ENCODE measurements around the gene PCK1. TPM values are rescaled to one million over a fixed set of nuclear protein-coding genes. Genes with fewer than 3 reads are reported as not detected.

Gene PCK1
- total RNA-seq, 1 experiment from 2014 or later, result not detected

GRCh38 chr20:57612436-57612835, 51.5 kb downstream of the PCK1 start:
- CTCF ChIA-PET, result no interaction called here
- Histone ChIP-seq H3K4me2 (no peak overlapping the region), H3K4me1 (replicated peaks; ENCODE audit: insufficient read depth) (peaks cover 3% of the 10 kb centered on the region), H3K79me2 (ENCODE audit: low read depth) (no peaks in the 10 kb centered on the region), H3K36me3 (ENCODE audit: low read depth) (no peaks in the 10 kb centered on the region), H3F3A (ENCODE audit: insufficient read depth, low read depth) (peaks cover 1% of the 10 kb centered on the region; the same call in 1 of the 2 replicates), H3K9me3 (ENCODE audit: insufficient read depth, low read depth) (no peaks in the 10 kb centered on the region), H3K27ac (no peak overlapping the region), H2AFZ (no peak overlapping the region), H3K27me3 (ENCODE audit: insufficient read depth, low read depth) (no peaks in the 10 kb centered on the region), H3K4me3 (no peak overlapping the region), H3K9me2 (ENCODE audit: insufficient read depth) (no peaks in the 10 kb centered on the region), H4K20me1 (ENCODE audit: insufficient read depth) (no peaks in the 10 kb centered on the region)
- no peak for DNase-seq
- intact Hi-C loops (cut with micrococcal nuclease; ENCODE audit: unreplicated experiment), result loop anchor here (10.0 kb wide), 1 partner anchor 402 kb away; no protein-coding TSS in a partner anchor
- BruUV-seq (replicated peaks), result no TSS peak
- POLR2A ChIA-PET (ENCODE audit: unreplicated experiment), result no interaction called here
- no peak for TF ChIP-seq EZH2 (IDR thresholded peaks at IDR 0.05; ENCODE audit: low read depth)
- TF ChIP-seq CTCF (conservative IDR thresholded peaks at IDR 0.05), result no peak

- Histone ChIP-seq H4K20me1 (ENCODE audit: insufficient read depth) (no peaks in the 10 kb centered on the region), H3K9me2 (ENCODE audit: insufficient read depth) (no peaks in the 10 kb centered on the region), H3K27ac (no peak overlapping the region), H3K79me2 (ENCODE audit: low read depth) (no peaks in the 10 kb centered on the region), H3F3A (ENCODE audit: insufficient read depth, low read depth) (peaks cover 6% of the 10 kb centered on the region), H3K36me3 (ENCODE audit: low read depth) (no peaks in the 10 kb centered on the region), H3K9me3 (ENCODE audit: insufficient read depth, low read depth) (no peaks in the 10 kb centered on the region), H3K4me3 (no peak overlapping the region), H3K4me2 (no peak overlapping the region), H3K27me3 (ENCODE audit: insufficient read depth, low read depth) (no peaks in the 10 kb centered on the region), H3K4me1 (replicated peaks; ENCODE audit: insufficient read depth) (peaks cover 8% of the 10 kb centered on the region), H2AFZ (no peak overlapping the region)
- intact Hi-C loops (cut with micrococcal nuclease; ENCODE audit: unreplicated experiment), result loop anchor here (10.0 kb wide), 1 partner anchor 402 kb away; no protein-coding TSS in a partner anchor
- ChIA-PET POLR2A (ENCODE audit: unreplicated experiment) (interaction anchor here (0.6 kb wide), 1 partner anchor 15 kb away, joined by 5 read pairs; no protein-coding TSS in a partner anchor), CTCF (no interaction called here)
- TF ChIP-seq CTCF (conservative IDR thresholded peaks at IDR 0.05), result no peak
- TF ChIP-seq EZH2 (IDR thresholded peaks at IDR 0.05; ENCODE audit: low read depth), result no peak
- DNase-seq, result no peak
- no TSS peak for BruUV-seq (replicated peaks)
These were observed 52.0 kb downstream of the PCK1 start for GRCh38 chr20:57612916-57613315.

- CTCF ChIA-PET, result no interaction called here
- POLR2A ChIA-PET (ENCODE audit: unreplicated experiment), result no interaction called here
- BruUV-seq (replicated peaks), result no TSS peak
These were observed 52.6 kb downstream of the PCK1 start for GRCh38 chr20:57613481-57613921.

More at GRCh38 chr20:57613481-57613921, 52.6 kb downstream of the PCK1 start:
- H3K27ac ChIP-seq, result no peak overlapping the region
- H3K4me1 ChIP-seq (replicated peaks; ENCODE audit: insufficient read depth), result peaks cover 11% of the 10 kb centered on the region
- H3F3A ChIP-seq (ENCODE audit: insufficient read depth, low read depth), result peaks cover 9% of the 10 kb centered on the region
- H3K4me2 ChIP-seq, result no peak overlapping the region
- DNase-seq, result no peak
- no peaks in the 10 kb centered on the region for H3K79me2 ChIP-seq (ENCODE audit: low read depth)
- no peaks in the 10 kb centered on the region for H4K20me1 ChIP-seq (ENCODE audit: insufficient read depth)
- H3K9me3 ChIP-seq (ENCODE audit: insufficient read depth, low read depth), result no peaks in the 10 kb centered on the region
- TF ChIP-seq EZH2 (IDR thresholded peaks at IDR 0.05; ENCODE audit: low read depth), result no peak
- TF ChIP-seq CTCF (conservative IDR thresholded peaks at IDR 0.05), result no peak
- intact Hi-C loops (cut with micrococcal nuclease; ENCODE audit: unreplicated experiment), result loop anchor here (10.0 kb wide), 1 partner anchor 401 kb away; no protein-coding TSS in a partner anchor
- no peaks in the 10 kb centered on the region for H3K36me3 ChIP-seq (ENCODE audit: low read depth)
- H2AFZ ChIP-seq, result no peak overlapping the region
- no peaks in the 10 kb centered on the region for H3K27me3 ChIP-seq (ENCODE audit: insufficient read depth, low read depth)
- H3K4me3 ChIP-seq, result no peak overlapping the region
- no peaks in the 10 kb centered on the region for H3K9me2 ChIP-seq (ENCODE audit: insufficient read depth)

Measured in PC-9 (cell line).